SK-N-SH (cell line): ENCODE data around the gene RGS6.

Experiments
- CTCF ChIP-seq: fragments of 200-600 bp; sonication (generic); IDR thresholded peaks from 2 replicates; pipeline ENCODE4 v1.6.1; 2017; ENCODE audit warnings: antibody characterized with exemption, mild to moderate bottlenecking, moderate library complexity
- EP300 ChIP-seq, 2 experiments: IDR thresholded peaks; 2 replicates each; pipeline versions ENCODE4 v1.4.0 to v1.6.1; 2012; ENCODE audit warnings: borderline replicate concordance in 1 of 2, low read depth in 1 of 2, low read length in 1 of 2
- EZH2phosphoT487 ChIP-seq: fragments of 200-600 bp; sonication (generic); IDR thresholded peaks from 2 replicates; pipeline ENCODE4 v1.6.1; 2017; ENCODE audit warnings: low read depth, mixed run types, mild to moderate bottlenecking, antibody characterized with exemption, moderate library complexity, borderline replicate concordance
- FOXJ3 ChIP-seq: sonication (generic); formaldehyde crosslinking; IDR thresholded peaks from 2 replicates; pipeline ENCODE4 v1.5.1; 2020; ENCODE audit warnings: mild to moderate bottlenecking, missing genetic modification reagents
- GABPA ChIP-seq: IDR thresholded peaks from 2 replicates; pipeline ENCODE4 v1.4.0; 2012; ENCODE audit warnings: low read depth, mild to moderate bottlenecking
- IRF3 ChIP-seq: fragments of 150-350 bp; IDR thresholded peaks from 2 replicates; pipeline ENCODE4 v1.6.1; 2016; ENCODE audit warnings: mild to moderate bottlenecking, low read depth, low read length
- JUND ChIP-seq: IDR thresholded peaks from 2 replicates; pipeline ENCODE4 v1.4.0; 2012
- MXI1 ChIP-seq: IDR thresholded peaks from 2 replicates; pipeline ENCODE4 v1.6.1; 2012; ENCODE audit warnings: mild to moderate bottlenecking, low read depth, low read length, improper control_type of control experiment
- POLR2AphosphoS5 ChIP-seq: IDR thresholded peaks from 2 replicates; pipeline ENCODE4 v1.6.1; 2012; ENCODE audit warnings: low read depth, low read length
- SIN3A ChIP-seq: IDR thresholded peaks from 2 replicates; pipeline ENCODE4 v1.6.1; 2012; ENCODE audit warnings: low read depth, mild to moderate bottlenecking, low read length, moderate library complexity, borderline replicate concordance
- SMC3 ChIP-seq: IDR thresholded peaks from 2 replicates; pipeline ENCODE4 v1.6.1; 2012; ENCODE audit warnings: low read depth, low read length, improper control_type of control experiment
- TAF1 ChIP-seq: IDR thresholded peaks from 2 replicates; pipeline ENCODE4 v1.6.1; 2012; ENCODE audit warnings: low read depth, mild to moderate bottlenecking, low read length, moderate library complexity, borderline replicate concordance
- USF1 ChIP-seq: IDR thresholded peaks from 2 replicates; pipeline ENCODE4 v1.4.0; 2012; ENCODE audit warnings: low read depth, borderline replicate concordance
- TF ChIP-seq, protein P1 (sequence below): IDR thresholded peaks from 2 replicates; pipeline ENCODE4 v1.4.0; 2012; ENCODE audit warnings: low read depth

DNA sequence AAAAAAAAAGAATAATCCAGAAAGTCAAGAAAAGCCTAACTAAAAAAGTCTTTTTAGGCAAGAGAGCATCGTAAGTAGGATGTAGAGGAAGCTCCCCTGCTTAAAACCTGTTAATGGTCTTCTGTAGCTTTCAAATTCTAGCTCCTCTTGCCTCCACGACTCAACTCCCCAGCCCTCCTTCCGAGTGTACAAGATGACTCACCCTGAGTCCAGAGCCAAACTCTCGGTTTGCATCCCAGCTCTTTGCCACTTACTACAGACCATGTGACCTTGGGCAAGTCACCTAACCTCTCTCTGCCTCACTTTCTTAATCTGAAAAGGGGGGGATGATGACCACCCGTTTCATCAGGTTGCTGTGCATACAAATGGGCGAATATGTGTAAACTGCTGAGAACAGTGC, 501.3 kb downstream of the RGS6 start:
- no peak for TF ChIP-seq CTCF
- no peak for TF ChIP-seq EP300 (IDR thresholded peaks at IDR 0.05; ENCODE audit: borderline replicate concordance in 1 of 2, low read depth in 1 of 2, low read length in 1 of 2)
- TF ChIP-seq GABPA, result no peak
- TF ChIP-seq POLR2AphosphoS5, result no peak
- TF ChIP-seq SMC3, result no peak
- TF ChIP-seq IRF3, result no peak
- no peak for TF ChIP-seq TAF1
- TF ChIP-seq EZH2phosphoT487, result no peak
- TF ChIP-seq JUND, result no peak
- no peak for TF ChIP-seq MXI1
- TF ChIP-seq, protein P1, sequence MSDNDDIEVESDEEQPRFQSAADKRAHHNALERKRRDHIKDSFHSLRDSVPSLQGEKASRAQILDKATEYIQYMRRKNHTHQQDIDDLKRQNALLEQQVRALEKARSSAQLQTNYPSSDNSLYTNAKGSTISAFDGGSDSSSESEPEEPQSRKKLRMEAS, result no peak
- TF ChIP-seq FOXJ3, result no peak
- no peak for TF ChIP-seq SIN3A
- no peak for TF ChIP-seq USF1
